Activated T-cell treated with anti-CD3 and anti-CD28 coated beads for 48 hours (primary cell): Measurements from ENCODE around the gene ZNF598.

Source experiments
- DNase-seq: peaks from one replicate; pipeline ENCODE4 v3.0.0-alpha.2; 2020; ENCODE audit warnings: low read depth

ZNF598 gene

GRCh38 chr16:2006317-2006716, 3.3 kb downstream of the ZNF598 start:
- DNase-seq, result no peak

- DNase-seq, result no peak
These were observed 4.0 kb downstream of the ZNF598 start for GRCh38 chr16:2005646-2006045.

GRCh38 chr16:2004795-2005517, 4.7 kb downstream of the ZNF598 start:
- DNase-seq, result no peak

- DNase-seq, result peak; percentile 91
These were observed 5.6 kb downstream of the ZNF598 start for GRCh38 chr16:2003827-2004641.

- DNase-seq, result no peak
These were observed 6.3 kb downstream of the ZNF598 start for GRCh38 chr16:2003231-2003826.

- DNase-seq, result no peak
These were observed 7.0 kb downstream of the ZNF598 start for GRCh38 chr16:2002406-2003230.

DNA sequence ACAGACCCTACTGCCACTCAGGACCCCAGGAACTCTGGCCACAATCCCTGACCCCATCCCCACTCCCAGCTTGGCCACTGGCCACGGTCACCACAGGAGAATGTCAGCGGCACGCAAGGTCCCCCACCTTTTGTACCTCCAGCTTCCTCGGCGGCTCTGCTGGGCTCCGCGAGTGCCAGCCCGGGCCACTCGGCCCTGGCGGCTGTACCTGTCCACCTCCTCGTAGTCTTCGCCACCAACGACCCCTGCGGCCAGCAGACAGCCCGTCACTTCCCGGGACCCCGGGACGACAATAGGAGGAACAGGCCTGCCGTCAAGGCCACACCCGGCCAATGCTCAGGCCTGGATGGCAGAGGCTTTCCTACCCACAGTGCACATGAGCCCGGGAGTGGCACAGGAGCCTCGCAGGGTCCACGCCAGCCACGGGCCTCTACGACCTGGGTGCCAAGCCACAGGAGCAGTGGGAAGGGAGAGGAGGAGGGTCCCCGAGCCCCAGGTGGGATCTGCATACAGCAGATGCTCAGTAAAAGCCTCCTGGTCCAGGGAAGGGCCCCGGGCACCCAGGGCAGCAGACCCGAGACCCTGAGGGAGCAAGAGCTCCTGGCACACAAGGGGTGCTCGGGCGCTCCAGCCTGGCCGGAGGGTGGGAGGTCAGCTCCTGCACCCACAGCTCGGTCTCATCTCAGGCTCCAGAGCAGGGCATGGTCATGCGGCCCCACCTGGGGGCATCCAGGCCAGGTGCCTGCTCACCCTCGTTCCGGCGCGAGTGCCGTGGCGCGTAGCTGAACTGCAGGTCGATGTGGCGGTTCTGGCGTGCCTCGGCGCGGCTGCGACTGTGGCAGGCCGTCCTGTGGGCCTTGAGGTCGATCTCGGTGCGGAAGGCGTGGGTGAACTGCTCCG, 7.9 kb downstream of the ZNF598 start:
- no peak for DNase-seq

DNA sequence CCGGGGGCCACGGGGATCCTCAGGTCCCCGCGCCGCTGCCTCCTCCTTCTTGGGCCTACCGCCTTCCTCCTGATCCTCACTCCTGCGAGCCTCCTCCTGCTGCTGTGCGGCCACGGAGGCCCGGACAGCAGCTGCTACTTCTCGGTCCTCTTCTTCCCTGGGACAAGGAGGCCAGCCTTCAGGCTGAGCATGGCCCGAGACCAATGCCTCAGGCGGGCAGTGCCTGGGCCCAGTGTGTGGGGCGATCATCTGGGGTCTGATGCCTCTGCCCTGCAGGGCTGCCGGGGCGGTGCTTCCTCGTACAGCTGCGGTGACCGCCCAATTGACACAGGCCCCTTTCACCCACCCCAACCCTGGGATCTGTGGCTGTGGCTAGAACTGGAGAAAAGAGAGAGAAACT, 8.6 kb downstream of the ZNF598 start:
- DNase-seq, result no peak

GRCh38 chr16:1999866-2000514, 9.6 kb downstream of the ZNF598 start:
- no peak for DNase-seq

DNA sequence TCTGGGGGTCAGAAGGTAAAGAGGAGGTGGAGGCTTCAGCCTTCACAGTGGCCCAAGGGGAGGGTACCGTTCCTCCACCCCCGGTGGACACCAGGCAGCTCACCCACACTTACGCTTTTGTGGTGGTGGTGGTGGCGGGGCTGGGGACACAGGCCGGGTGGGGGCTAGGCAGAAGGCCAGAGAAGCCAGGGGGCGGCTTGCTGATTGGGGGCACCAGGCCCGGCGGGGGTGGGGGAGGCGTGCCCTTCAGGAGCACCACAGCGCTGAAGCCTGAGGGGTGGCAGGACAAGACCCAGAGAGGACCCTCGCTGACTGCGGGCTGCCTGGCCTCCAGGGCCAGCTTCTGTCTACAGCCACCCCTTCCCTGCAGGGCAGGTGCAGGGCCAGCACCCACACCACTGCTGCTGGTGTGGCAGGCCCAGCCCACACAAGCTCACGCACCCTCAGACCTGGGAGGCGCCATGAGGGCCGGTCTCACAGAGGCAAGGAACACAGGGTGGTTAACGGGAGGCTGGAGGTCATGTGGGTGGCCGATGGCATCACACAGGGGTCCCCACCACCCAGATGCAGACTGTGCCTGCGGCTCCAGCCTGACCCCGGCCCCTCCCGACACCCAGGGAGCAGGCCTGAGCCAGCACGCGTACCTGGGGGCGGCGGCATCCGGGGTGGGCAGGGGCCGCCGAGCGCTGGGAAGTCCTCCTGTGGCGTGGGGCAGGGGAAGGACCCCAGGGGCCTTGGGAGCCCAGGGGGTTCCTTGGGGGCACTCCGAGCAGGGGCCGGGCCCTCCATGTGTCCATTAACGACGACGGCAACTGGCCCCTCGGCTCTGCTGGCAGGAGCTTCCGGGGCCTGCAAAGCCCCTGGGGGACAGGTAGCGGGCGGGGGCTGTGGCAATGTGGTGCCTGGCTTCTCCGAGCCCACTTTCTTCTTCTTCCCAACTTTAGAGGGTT, 10.5 kb downstream of the ZNF598 start:
- no peak for DNase-seq

GRCh38 chr16:1998360-1998835, 11.2 kb downstream of the ZNF598 start:
- DNase-seq, result no peak

GRCh38 chr16:1997494-1998359, 11.9 kb downstream of the ZNF598 start:
- DNase-seq, result no peak

DNA sequence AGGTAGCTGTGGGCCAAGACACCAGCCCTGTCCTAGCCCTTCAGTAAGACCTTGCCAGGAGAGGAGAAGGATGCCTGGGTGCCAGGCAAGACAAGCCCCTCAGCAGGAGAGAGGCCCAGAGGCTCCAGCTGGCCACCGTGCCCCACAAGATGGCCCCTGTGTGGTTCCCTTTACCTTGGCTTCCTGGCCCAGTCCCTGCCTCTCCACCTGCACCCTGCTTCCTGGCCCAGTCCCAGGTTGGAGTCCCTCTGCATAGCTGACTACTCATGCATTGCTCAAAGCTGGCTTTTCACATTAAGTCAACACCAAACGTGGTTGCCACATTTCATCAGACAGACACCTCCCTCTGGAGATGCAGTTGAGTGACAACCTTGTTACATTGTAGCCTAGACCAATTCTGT, 15.9 kb downstream of the ZNF598 start:
- no peak for DNase-seq

DNA sequence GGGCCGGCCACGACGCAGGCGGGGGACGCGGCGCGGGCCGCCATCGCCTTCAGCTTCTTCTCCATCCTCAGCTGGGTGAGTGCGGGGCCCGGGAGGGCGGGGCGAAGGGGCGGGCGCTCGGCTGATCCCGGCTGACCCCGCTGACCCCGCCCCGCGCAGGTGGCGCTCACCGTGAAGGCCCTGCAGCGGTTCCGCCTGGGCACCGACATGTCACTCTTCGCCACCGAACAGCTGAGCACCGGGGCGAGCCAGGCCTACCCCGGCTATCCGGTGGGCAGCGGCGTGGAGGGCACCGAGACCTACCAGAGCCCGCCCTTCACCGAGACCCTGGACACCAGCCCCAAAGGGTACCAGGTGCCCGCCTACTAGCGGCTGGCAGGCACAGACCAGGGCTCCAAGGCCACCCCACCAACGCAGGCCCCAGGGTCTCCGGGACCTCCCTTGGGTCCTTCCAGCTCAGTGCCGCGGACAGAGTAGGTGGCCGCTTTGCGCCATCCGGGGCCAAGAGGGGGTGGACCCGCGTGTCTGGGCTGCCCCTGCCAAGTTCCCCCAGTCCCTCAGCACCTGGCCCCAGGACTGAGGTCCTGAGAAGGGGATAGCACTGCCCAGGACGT, 16.8 kb downstream of the ZNF598 start:
- DNase-seq, result no peak

GRCh38 chr16:1991948-1992703, 17.5 kb downstream of the ZNF598 start:
- peak; percentile 96 for DNase-seq

DNA sequence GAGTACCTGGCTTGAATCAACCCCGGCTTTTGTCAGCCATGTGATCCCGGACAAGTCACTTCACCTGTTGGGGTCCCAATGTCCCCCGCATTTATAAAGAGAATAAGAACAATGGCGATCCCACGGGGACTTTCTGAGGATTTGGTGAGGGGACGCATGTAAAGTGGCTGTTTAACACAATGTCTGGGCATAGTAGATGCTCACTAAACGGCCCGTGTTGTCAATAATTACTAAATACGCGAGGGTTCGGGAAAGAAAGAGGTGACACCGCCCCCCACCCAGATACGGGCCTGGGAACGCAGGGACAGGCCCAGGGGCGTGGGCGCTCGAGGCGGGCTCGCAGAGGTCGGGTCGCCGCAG, 18.1 kb downstream of the ZNF598 start:
- DNase-seq, result no peak

- DNase-seq, result no peak
These were observed 18.5 kb downstream of the ZNF598 start for GRCh38 chr16:1991135-1991551.
